Left renal cortex interstitium (tissue), 4 donors: ENCODE data around the gene KEL. TPM values are rescaled to one million over a fixed set of nuclear protein-coding genes. Genes with fewer than 3 reads are reported as not detected.

ENCODE experiments used
- DNase-seq, 4 donors: peaks; one replicate each; pipeline ENCODE4 v3.0.0-alpha.2; 2013; ENCODE audit warnings: low read depth in 4 of 4, low spot score in 2 of 4, missing footprints in 1 of 4
- polyA plus RNA-seq, 4 donors: library from polyadenylated mRNA; unstranded; fragments of 120-200 nt; gene quantifications; one replicate each; pipeline ENCODE4 v1.2.1, GENCODE V29; 2013; ENCODE audit not compliant: insufficient read length in 4 of 4

The KEL gene
- polyA plus RNA-seq, 4 donors: 1.6 to 3.8 (median 2.7) TPM

- DNase-seq: no peak
Observed at GRCh38 chr7:142932386-142933091, 29.6 kb downstream of the KEL start.

DNA sequence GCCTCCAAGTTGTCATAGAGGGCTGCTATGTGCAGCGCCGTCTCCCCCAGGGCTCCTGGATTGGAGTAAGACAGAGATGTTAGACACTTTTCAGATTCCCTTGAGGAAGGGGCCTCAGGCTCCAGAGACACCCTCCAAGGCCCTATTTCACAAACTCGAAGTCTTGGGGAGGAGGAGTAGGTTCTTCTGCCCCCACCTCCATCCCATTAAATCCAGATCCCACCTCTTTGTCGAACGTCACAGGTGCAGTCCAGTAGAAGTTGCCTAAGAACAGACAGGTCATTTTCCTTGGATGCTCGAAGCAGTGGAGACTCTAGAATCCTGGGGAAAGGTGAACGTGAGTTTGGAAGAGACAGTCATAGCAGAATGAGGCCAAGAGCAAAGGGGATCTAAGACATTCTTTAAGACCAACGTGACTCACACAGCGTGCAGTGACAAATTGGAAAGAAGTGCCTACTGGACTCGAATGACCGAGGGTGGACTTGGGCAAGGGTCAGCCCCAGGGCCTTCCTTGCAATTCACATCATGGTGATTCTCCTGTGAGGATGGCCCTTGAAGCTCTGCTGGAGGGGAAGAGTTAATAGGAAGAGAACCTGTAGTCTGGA, 31.9 kb downstream of the KEL start:
- DNase-seq: no peak

DNA sequence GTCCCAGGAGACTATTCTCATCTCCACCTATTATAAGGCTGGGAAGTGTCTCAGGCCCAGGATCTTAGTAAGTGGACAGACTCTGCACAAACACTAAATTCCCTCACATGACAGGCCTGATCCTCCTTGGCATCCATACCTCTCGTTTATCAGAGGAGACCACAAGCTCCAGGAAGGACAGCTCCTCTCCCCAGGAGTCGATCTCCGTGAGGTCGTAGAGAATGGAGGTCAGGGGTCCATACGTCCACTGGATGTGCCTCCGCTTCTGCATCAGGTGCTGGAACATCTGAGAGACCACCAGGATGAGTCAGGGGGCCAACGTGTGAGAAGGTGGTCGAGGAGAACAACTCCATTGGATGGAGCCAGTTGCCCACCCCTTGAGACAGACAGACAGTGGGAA, 34.2 kb downstream of the KEL start:
- no peak for DNase-seq

- no peak for DNase-seq
Observed at GRCh38 chr7:142927085-142927745, 34.9 kb downstream of the KEL start.

DNA sequence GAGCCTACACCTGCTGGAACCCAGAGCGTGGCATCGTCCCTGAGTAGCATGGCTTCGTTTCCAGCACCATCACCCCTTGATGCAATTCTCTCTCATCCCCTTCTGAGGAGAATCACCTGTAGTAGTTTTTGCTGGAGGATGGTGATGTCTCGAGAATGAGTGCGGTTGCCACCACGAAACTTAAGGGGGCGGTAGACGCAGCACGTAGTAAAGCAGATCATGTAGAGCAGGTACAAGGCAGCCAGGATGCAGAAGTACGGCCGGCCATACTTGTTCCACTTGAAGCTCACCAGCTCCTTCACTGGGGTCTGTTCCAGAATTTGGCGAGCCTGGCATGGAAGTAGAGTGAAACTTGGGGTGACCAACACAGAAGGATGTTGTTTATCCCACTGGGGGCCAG, 36.8 kb downstream of the KEL start:
- no peak for DNase-seq

- no peak for DNase-seq
Observed at GRCh38 chr7:142923391-142923790, 38.8 kb downstream of the KEL start.

DNA sequence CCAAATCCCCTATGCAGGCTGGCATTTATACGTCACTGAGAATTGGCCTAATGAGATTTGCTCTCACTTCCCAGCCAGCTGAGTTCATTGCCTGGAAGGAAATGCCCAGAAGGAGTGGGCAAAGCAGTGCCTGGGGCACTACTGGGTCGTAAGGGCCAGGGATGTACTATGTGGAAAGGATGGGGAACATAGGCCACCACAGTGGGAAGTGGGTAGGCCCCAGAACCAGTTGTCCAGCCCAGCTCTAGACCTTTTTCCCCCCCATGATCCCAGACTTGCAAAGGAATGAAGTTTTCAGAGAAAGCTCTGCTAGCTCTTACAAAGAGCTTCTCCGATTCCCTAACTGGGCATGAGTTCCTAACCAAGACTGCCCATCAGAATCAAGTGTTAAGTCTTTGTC, 42.5 kb downstream of the KEL start:
- no peak for DNase-seq

GRCh38 chr7:142918901-142919300, 43.3 kb downstream of the KEL start:
- DNase-seq: no peak

DNA sequence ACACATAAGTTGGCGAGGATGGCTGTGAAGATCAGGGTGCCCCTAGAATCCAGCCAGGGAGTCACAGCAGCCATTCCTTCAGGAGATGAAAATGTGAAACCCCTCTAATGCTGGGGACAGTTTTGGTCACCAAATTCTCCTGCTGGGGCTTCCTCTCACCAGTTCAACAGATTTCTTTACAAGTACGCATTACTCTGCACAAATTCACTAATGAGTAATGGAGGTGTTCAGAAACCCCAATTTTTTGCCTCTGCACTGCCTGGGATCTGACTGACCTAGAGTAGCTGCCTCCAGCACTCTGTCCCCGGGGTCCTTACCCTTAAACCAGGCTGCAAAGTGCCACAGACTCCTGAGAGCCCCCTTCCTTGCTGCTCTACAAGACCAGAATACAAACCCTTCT, 44.7 kb downstream of the KEL start:
- no peak for DNase-seq

DNA sequence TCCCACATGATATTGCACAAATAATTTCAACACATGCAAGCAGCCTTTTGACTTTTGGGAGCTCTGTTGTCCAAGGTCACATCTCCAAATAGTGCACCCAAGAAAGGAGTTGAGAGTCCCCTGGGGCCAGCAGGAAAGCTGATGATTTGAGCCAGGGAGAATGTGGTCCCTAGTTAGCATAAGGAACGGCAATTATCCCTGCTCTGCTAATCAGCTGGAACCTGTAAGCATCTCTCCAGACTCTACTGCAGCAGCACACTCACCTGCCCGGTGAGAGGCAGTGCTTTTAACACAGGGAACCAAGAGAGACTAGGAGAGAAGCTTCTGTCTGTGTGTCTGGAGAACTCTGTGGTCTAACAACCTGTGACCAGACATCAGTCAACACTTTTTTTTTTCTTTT, 45.7 kb downstream of the KEL start:
- peak in 1 of 4 donors; percentile 29 for DNase-seq

GRCh38 chr7:142915315-142915714, 46.8 kb downstream of the KEL start:
- no peak for DNase-seq

- no peak for DNase-seq
Observed at GRCh38 chr7:142914121-142914520, 48.0 kb downstream of the KEL start.

- DNase-seq: no peak
Observed at GRCh38 chr7:142913566-142913965, 48.6 kb downstream of the KEL start.

GRCh38 chr7:142913051-142913450, 49.1 kb downstream of the KEL start:
- no peak for DNase-seq

DNA sequence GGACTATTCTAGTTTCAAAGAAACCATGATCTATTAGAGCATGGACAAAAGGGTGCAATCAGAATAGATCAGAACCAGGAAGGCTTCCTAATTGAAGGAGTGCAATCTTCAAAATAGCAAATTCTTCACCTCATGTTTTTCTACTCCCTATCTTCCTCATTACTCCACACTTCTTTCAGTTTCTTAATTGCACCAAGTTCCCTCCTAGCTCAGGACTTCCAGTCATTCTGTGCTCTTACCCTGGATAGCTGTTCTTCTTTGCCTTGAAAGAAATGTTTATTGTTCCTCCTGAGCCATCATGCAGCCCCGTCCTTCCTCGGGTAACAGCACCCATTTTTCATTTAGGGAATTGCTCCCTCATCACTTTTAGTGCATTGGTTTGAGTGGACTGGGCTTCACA, 51.7 kb downstream of the KEL start:
- no peak for DNase-seq

DNA sequence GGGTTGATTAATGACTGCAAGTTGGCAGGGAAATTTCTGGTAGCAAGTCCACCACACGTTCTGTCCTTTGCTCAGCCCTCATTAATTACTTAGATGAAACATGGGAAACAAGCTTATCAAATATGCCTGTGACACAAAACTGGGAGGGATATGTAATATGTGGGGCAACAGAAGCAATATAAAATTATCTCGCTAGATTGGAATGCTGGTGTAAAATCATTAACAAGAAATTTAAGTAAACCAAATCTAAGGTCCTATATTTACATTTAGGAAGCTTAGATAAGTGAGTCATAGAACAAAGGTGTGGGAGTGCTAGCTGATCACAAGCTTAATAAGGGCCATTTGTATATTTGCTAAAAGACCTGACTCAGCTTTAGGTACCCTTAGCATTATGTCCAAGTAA, 52.1 kb downstream of the KEL start:
- no peak for DNase-seq

GRCh38 chr7:142908921-142909890, 53.0 kb downstream of the KEL start:
- DNase-seq: no peak

DNA sequence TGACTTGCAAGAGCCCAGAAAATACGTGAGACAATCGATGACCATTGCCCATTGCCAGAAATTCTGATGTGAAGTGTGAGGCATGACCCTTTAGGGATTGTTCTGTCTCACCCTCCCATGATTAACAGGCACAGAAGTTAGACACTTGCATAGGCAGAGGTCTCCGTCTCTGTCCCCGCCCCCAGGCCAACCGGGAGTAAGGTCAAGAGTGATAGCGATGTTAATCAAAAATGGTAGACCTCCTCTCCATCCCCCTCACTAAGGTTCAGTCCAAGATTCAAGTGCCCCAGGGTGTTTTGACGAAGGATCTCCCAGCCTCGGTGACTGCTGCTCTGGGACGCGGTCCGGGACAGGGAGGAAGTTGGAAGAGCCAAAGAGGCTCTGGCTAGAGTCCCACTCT, 53.9 kb downstream of the KEL start:
- no peak for DNase-seq

DNA sequence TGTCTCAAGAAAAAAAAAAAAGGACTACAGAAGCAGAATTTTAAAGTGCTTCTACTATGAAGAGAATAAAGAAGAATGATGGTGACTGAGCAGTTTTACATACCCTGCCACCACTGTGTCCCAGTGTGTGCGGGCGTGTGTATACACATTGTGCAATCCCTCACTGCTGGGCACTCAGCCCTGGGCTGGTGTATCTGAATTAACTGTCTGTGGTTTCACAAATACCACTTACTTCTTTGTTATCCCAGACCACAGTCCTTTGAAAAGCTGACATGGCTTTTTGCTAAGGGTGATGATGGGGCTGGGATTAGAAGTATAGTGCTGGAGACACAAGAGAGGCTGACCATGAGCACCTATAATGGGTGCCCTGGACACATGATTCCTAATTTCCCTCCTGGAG, 55.5 kb downstream of the KEL start:
- DNase-seq: no peak

DNA sequence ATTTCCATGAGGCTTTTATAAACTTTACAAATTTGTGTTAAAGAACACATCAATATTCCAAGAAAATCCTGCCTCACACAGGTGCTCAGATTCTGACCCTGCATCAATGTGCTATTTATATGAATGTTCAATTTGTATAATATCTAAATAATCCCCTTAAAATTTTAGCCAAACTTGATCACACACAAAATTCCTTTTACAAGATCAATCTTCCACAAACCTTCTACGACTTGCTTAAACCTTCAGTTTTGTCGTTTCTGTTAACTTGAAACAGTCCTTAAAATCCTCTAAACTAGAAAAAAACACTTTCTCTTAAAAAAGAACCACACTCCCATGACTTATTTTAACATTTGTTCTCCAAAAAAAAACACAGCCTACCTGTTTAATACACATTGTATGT, 56.4 kb downstream of the KEL start:
- no peak for DNase-seq

- DNase-seq: no peak
Observed at GRCh38 chr7:142904128-142904527, 58.0 kb downstream of the KEL start.
